Inferior parietal cortex (tissue), 1 donor: ENCODE measurements around the gene ADAM23.
"Not testable (repeated sequence)": the region's sequence is repeated elsewhere in the genome, so short reads cannot be mapped to it uniquely, and the experiment has no call there.

Experiments used
- DNase-seq: peaks from one replicate; pipeline ENCODE4 v3.0.0-alpha.2; 2016; ENCODE audit errors: extremely low spot score

ADAM23 gene

GRCh38 chr2:206442833-206443734 lies at the start of gene ADAM23:
TSS of gene ADAM23 (plus strand) at chr2:206443532. CDS start at chr2:206443867, 335 bp downstream.
- DNase-seq: peak; percentile 67

DNA sequence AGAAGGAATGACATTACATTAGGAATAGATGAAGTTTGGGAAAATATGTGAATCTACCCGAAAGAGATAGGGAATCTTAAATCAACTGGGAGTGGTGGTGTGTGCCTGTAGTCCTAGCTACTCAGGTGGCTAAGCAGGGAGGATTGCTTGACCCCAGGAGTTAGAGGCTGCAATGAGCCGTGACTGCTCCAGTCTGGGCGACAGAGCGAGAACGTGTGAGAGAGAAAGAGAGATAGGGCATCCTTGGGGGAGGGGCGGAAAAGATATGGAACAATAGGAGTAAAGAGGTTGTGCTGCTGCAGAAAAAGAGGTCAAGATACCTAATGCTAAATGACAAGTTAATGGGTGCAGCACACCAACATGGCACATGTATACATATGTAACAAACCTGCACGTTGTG lies 47.1 kb upstream of the ADAM23 start:
- DNase-seq: no peak

DNA sequence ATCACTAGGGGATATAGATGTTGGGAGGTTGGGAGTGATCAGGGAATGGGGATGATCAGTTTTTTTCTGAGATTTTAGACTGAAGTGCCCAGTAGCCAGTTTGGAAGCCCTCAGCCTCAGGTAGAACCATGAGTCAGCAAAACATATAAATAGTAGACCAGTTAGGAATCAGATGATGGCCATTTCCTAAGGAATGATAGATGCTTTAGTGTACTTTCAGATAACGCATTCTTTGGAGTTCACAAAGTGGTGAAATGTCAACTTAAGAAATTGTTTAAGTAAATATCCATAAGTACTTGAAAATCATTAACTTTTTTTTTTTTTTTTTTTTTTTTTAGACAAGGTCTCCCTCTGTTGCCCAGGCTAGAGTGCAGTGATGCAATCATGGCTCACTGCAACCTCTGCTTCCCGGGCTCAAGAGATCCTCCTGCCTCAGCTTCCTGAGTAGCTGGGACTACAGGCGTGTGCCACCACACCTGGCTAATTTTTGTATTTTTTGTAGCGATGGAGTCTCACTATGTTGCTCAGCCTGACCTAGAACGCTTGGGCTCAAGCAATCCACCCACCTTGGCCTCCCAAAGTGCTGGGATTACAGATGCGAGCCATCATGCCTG lies 40.3 kb upstream of the ADAM23 start:
- not testable (repeated sequence) for DNase-seq

DNA sequence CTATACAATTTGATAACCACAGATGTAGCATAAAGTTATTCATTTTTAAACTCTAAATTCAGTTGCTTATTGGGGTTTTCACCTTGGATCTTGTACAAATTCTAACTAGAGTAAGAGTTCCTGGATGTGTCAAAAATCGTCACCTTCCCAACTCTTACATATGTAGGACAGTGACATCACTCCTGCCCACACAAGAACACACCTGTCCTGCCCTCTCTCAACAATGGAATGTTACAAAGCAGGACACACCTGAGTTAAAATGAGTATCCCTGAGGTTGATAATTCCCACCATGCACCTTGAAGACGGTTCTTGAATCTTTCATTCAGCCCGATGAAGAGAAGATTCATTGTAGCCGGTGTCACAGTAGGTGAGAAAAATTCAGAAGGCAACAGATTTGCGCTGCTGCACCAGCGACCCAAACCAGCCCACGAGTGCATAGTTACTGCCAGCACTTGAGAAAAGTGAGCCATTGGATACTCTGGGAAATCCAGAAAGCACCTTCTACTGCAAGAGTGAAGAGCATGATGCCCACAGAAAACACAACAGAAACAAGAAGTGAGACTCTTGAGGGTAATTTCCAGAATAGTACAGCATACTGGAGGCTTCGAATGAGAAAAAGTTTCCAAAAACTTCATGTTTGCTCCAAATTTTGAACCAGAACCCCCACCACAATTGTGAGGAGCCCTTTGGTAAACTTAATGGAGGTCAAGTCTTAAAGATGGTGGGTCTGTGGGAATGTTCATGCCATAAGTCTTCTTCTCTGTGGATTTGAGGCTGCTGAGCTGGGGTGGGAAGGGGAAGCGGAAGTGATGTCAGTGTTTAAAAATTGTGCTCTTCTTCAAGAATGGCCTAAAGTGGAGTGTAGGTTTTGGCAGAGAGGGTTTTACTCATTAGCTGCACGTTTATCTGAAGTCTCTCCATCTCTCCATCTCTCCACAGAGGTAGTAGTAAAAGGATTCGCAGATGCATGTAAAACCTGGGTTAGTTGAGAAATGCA lies 34.7 kb upstream of the ADAM23 start:
- no peak for DNase-seq

GRCh38 chr2:206410714-206411113 lies 32.6 kb upstream of the ADAM23 start:
- DNase-seq: no peak

DNA sequence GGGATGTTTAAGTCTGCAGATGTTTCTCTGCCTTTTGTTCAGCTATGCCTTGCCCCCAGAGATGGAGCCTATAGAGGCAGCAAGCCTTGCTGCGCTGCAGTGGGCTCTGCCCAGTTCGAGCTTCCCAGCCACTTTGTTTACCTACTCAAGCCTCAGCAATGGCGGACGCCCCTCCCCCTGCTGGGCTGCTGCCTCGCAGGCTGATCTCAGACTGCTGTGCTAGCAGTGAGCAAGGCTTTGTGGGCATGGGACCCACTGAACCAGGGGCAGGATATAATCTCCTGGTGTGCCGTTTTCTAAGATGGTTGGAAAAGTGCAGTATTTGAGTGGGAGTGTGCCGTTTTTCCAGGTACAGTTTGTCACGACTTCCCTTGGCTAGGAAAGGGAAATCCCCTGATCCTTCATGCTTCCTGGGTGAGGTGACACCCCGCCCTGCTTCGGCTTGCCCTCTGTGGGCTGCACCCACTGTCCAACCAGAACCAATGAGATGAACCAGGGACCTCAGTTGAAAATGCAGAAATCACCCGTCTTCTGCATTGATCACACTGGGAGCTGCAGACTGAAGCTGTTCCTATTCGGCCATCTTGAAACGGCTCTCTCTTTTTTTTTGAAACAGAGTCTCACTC lies 27.6 kb upstream of the ADAM23 start:
- no peak for DNase-seq

DNA sequence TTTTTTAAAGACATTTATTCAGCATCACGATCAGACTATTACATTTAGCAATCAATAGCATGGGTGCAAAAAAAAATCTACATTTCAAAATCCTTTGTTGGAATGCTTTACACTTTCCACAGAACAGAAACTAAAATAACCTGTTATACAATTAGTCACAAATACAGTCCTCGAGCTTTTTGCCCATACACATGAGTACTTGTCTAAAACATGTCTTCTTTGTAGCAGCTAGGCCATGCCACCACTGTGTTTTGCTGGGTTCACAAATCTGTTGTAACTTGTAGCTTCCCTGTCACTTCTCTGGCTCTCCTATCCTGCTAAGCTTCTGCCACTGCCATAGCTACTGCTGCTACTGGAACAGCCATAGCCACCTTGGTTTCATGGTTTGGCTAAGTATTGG lies 24.4 kb upstream of the ADAM23 start:
- DNase-seq: no peak

DNA sequence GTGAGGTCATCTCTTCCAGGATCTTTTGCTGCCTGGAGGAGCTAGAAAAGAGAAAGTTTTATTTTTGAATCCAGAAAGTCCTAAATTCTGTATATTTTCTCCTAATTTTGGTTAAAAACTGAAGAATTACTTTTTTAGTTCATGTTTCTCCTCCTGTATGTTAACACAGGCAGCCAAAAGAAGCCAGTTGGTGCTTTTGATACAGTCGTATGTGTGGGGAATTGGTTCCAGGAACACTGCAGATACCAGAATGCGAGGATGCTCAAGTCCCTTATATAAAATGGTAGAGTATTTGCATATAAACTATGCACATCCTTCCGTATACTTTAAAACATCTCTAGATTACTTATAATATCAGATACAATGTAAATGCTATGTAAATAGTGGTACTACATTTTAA lies 22.6 kb upstream of the ADAM23 start:
- DNase-seq: no peak

- DNase-seq: no peak
Measured at GRCh38 chr2:206422493-206422892, 20.8 kb upstream of the ADAM23 start.

- no peak for DNase-seq
Measured at GRCh38 chr2:206423147-206423546, 20.2 kb upstream of the ADAM23 start.

GRCh38 chr2:206424134-206424533 lies 19.2 kb upstream of the ADAM23 start:
- no peak for DNase-seq

DNA sequence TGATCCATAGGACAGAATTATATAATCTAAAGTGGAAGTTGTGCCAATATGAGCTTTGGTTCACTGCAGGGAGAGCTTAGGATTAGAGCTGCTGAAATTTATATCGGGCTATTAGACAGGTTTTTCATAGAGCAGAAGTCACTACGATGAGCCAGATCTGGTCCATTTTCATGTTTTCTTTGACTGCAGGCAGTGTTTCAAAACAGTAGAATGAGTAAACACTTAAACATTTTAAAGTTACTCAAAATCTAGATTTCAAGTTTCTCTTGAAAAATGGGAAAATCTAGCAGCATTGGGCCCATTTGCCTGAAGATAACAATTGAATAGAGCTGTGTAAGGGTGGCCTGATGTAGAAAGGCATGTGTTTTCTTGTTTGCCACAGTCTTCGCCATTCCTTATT lies 14.5 kb upstream of the ADAM23 start:
- DNase-seq: no peak

DNA sequence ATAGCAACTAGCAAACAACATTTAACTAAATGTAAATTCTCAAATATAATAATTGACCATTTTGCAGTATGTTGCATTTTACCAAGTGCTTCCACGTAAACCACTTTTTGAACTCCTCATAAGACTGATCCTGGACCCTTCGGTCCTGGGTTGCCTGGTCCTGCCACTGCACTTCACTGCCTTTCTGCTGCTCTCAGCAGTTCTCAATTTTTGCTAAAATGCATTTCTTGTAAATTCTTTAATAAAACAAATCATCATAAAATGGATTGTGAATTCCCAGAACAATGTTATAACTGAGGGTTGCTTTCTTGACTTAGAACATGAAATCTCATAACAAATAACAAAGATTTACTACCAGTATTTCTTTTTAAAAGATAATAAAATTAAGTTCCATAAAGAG lies 12.9 kb upstream of the ADAM23 start:
- DNase-seq: no peak

- no peak for DNase-seq
Measured at GRCh38 chr2:206431439-206431838, 11.9 kb upstream of the ADAM23 start.

DNA sequence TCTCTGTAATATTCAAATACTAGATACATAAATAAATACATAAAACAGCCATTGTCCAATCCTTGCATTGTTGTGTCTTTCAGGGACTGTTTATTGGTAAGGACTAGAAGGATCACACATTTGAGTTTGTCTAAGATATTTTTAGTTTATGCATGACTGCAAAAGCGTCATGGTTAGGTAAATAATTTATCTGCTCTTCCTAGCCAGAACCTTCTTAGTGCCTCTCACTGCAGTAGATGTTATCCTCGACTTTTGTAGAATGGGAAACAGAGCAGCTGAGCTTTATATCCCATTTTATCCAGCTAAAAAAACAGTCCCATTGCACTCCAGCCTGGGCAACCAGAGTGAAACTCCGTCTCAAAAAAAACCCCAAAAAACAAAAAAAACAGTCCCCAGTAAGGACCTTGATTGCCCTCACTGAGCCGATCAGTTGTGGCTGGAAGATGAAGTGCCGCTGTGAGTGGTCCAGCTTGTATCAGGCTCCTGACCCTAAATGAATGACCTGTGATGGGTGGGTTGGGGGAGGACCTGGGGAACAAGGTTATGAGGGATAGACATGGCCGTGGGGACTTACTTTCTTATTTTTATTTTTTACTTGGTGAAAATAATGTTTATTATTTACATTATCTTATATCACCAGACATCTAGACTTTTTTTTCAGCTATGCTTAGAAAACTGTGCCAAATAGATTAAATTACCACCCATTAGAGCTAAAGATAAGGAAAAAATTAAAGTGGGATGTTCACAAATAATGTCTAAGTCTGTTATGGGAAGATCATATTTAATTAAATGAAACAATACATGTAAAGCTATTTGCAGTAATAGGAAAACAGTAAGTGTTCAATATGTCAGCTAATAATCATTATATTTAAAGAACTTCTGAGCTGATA lies 10.9 kb upstream of the ADAM23 start:
- DNase-seq: no peak

DNA sequence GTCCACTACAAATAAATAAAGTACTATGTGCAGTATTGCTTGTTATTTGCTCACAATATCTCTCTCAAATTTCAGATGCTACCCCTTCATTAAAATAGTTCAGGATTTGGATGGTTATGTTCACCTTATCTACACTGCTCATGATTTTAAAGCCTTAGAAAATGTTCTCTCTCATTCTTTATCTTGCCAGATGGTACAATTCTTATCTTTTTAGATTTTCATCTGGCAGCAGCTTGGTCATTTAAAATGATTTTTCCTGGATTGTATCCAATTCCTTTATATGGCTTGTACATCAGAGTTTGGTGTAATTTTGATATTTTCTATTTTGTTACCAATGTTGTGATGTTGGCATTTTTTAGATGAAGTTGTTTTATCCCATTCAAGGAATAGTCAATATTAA lies 10.1 kb upstream of the ADAM23 start:
- DNase-seq: no peak

GRCh38 chr2:206433686-206434085 lies 9.6 kb upstream of the ADAM23 start:
- DNase-seq: no peak

DNA sequence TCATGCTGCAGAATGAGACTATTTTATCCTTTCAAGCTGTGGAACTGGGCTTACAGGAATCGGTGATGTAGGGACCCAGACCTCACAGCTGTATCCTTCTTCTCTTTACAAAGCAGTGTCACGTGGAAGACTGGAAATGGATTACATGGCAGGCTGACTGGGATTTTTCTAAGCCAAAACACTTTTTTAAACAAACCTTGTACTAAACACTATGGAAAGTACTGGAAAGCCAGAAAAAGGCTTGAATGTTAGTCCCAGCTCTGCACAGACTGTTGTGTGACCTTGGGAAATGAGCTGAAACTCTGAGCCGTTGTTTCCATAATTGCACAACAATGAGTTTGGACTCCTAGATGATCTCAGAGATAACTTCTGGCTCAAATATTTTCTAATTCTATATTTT lies 7.6 kb upstream of the ADAM23 start:
- no peak for DNase-seq

- no peak for DNase-seq
Measured at GRCh38 chr2:206438196-206438724, 5.1 kb upstream of the ADAM23 start.

DNA sequence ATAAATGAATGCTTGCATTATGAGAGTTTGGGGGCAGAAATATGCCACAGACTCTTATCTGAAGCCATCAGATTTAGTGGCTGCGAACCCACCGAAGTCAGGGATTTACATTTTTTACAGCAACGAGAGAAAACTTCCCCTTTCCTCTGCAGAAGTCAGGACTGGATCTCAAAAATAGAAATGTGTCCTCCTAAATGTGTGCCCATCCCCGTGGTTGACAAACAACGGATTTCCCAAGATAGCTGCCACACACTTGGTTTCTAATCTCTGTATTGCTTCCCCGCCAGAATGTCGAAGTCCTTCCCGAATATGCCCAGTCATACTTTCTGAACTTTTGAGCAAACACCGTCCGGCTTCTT lies 879 bp upstream of the ADAM23 start:
- DNase-seq: no peak
